H9 (cell line): ENCODE results near the gene LIPA. TPM values are rescaled to one million over a fixed set of nuclear protein-coding genes. Genes with fewer than 3 reads are reported as not detected.

Experiments used
- DNase-seq: peaks from one replicate; pipeline ENCODE4 v3.0.0-alpha.2; 2017
- H2AFZ ChIP-seq: one replicate; pipeline ENCODE4 v1.6.1; 2013; ENCODE audit warnings: mild to moderate bottlenecking, low read length, control low read depth, moderate library complexity
- H2AK5ac ChIP-seq: 2 replicates; pipeline ENCODE4 v1.6.1; 2013; ENCODE audit warnings: low read length, control low read depth, mixed read lengths; ENCODE audit not compliant: insufficient read length
- H2BK120ac ChIP-seq: one replicate; pipeline ENCODE4 v1.6.1; 2013; ENCODE audit warnings: low read depth, mild to moderate bottlenecking, low read length, control low read depth, inconsistent platforms; ENCODE audit not compliant: poor library complexity, severe bottlenecking
- H2BK12ac ChIP-seq: 2 replicates; pipeline ENCODE4 v1.6.1; 2013; ENCODE audit warnings: low read length, control low read depth, mixed read lengths, low read depth; ENCODE audit not compliant: insufficient read length
- H2BK15ac ChIP-seq: 2 replicates; pipeline ENCODE4 v1.6.1; 2013; ENCODE audit warnings: low read depth, low read length, control low read depth
- H2BK20ac ChIP-seq: one replicate; pipeline ENCODE4 v1.6.1; 2013; ENCODE audit warnings: low read depth, mild to moderate bottlenecking, low read length, control low read depth, inconsistent platforms; ENCODE audit not compliant: poor library complexity, severe bottlenecking
- H2BK5ac ChIP-seq: 2 replicates; pipeline ENCODE4 v1.6.1; 2013; ENCODE audit warnings: low read length, control low read depth, mixed read lengths; ENCODE audit not compliant: insufficient read length
- H3K14ac ChIP-seq: 2 replicates; pipeline ENCODE4 v1.6.1; 2013; ENCODE audit warnings: low read length, control low read depth; ENCODE audit not compliant: insufficient read depth
- H3K18ac ChIP-seq: 2 replicates; pipeline ENCODE4 v1.6.1; 2013; ENCODE audit warnings: low read depth, mild to moderate bottlenecking, mixed read lengths, low read length, control low read depth; ENCODE audit not compliant: insufficient read length
- H3K23ac ChIP-seq: 2 replicates; pipeline ENCODE4 v1.6.1; 2013; ENCODE audit warnings: low read length, control low read depth, mixed read lengths, low read depth; ENCODE audit not compliant: insufficient read length
- H3K23me2 ChIP-seq: 2 replicates; pipeline ENCODE4 v1.6.1; 2013; ENCODE audit warnings: low read depth, mild to moderate bottlenecking, mixed read lengths, low read length, control low read depth; ENCODE audit not compliant: insufficient read length, poor library complexity, severe bottlenecking
- H3K27ac ChIP-seq: 2 replicates; pipeline ENCODE4 v1.5.1; 2013; ENCODE audit warnings: low read length, control low read depth, mixed read lengths, low read depth; ENCODE audit not compliant: insufficient read length
- H3K27me3 ChIP-seq: 2 replicates; pipeline ENCODE4 v1.6.1; 2013; ENCODE audit warnings: low read length, control low read depth, inconsistent platforms; ENCODE audit not compliant: insufficient read depth
- H3K4ac ChIP-seq: 2 replicates; pipeline ENCODE4 v1.6.1; 2013; ENCODE audit warnings: low read depth, mild to moderate bottlenecking, control low read depth, inconsistent platforms, low read length, moderate library complexity
- H3K4me1 ChIP-seq: 2 replicates; pipeline ENCODE4 v1.6.1; 2013; ENCODE audit warnings: low read length, control low read depth, inconsistent platforms; ENCODE audit not compliant: insufficient read depth
- H3K4me2 ChIP-seq: 2 replicates; pipeline ENCODE4 v1.6.1; 2013; ENCODE audit warnings: low read length, control low read depth, mixed read lengths; ENCODE audit not compliant: insufficient read length, insufficient read depth
- H3K56ac ChIP-seq: 2 replicates; pipeline ENCODE4 v1.6.1; 2013; ENCODE audit warnings: low read depth, mild to moderate bottlenecking, mixed read lengths, low read length, control low read depth; ENCODE audit not compliant: insufficient read length
- H3K79me1 ChIP-seq: 2 replicates; pipeline ENCODE4 v1.6.1; 2013; ENCODE audit warnings: low read depth, mild to moderate bottlenecking, moderate library complexity, low read length, control low read depth, inconsistent platforms; ENCODE audit not compliant: insufficient read depth, poor library complexity, severe bottlenecking
- H3K79me2 ChIP-seq: 2 replicates; pipeline ENCODE4 v1.6.1; 2013; ENCODE audit warnings: low read length, control low read depth, inconsistent platforms; ENCODE audit not compliant: insufficient read depth
- H3K9ac ChIP-seq: 2 replicates; pipeline ENCODE4 v1.6.1; 2013; ENCODE audit warnings: low read length, control low read depth, mixed read lengths; ENCODE audit not compliant: insufficient read length; ENCODE audit errors: extremely low read depth
- H3K9me3 ChIP-seq: one replicate; pipeline ENCODE4 v1.6.1; 2013; ENCODE audit warnings: low read depth, low read length, inconsistent platforms; ENCODE audit not compliant: control insufficient read depth
- H3T11ph ChIP-seq: one replicate; pipeline ENCODE4 v1.6.1; 2013; ENCODE audit warnings: mild to moderate bottlenecking, low read length, control low read depth, inconsistent platforms
- H4K20me1 ChIP-seq: one replicate; pipeline ENCODE4 v1.6.1; 2013; ENCODE audit not compliant: control insufficient read depth, insufficient read length, insufficient read depth
- H4K5ac ChIP-seq: 2 replicates; pipeline ENCODE4 v1.6.1; 2013; ENCODE audit warnings: low read depth, mild to moderate bottlenecking, mixed read lengths, low read length, control low read depth; ENCODE audit not compliant: insufficient read length
- H4K8ac ChIP-seq: replicated peaks from 2 replicates; pipeline ENCODE4 v1.6.1; 2013; ENCODE audit warnings: low read length, control low read depth, mixed read lengths, low read depth; ENCODE audit not compliant: insufficient read length
- H4K91ac ChIP-seq: 2 replicates; pipeline ENCODE4 v1.6.1; 2013; ENCODE audit warnings: low read depth, mild to moderate bottlenecking, moderate library complexity, mixed read lengths, low read length, control low read depth; ENCODE audit not compliant: insufficient read length
- H3K27ac Mint-ChIP-seq, 3 experiments: 2 replicates in 2 of 3; 3 replicates in 1 of 3; pipeline ENCODE4 v1.8.0; 2020 to 2021; ENCODE audit warnings: mixed read lengths in 3 of 3, mild to moderate bottlenecking in 1 of 3, moderate library complexity in 1 of 3
- H3K27me3 Mint-ChIP-seq: 2 replicates; pipeline ENCODE4 v1.8.0; 2021; ENCODE audit warnings: low read depth, mild to moderate bottlenecking, moderate library complexity, mixed read lengths
- H3K36me3 Mint-ChIP-seq, 3 experiments: 2 replicates in 2 of 3; 3 replicates in 1 of 3; pipeline ENCODE4 v1.8.0; 2020 to 2021; ENCODE audit warnings: low read depth in 3 of 3, mixed read lengths in 3 of 3; ENCODE audit not compliant: insufficient read depth in 1 of 3
- H3K4me1 Mint-ChIP-seq, 2 experiments: 2 replicates each; pipeline ENCODE4 v1.8.0; 2020; ENCODE audit warnings: mixed read lengths in 2 of 2
- H3K4me3 Mint-ChIP-seq, 2 experiments: 2 replicates in 1 of 2; 3 replicates in 1 of 2; pipeline ENCODE4 v1.8.0; 2020 to 2021; ENCODE audit warnings: mild to moderate bottlenecking in 2 of 2, mixed read lengths in 2 of 2, moderate library complexity in 1 of 2
- H3K9me3 Mint-ChIP-seq, 2 experiments: 2 replicates in 1 of 2; 3 replicates in 1 of 2; pipeline ENCODE4 v1.8.0; 2020; ENCODE audit warnings: mild to moderate bottlenecking in 2 of 2, mixed read lengths in 2 of 2, moderate library complexity in 1 of 2
- total RNA-seq: library from RNA; stranded (reverse); gene quantifications from 2 replicates; pipeline ENCODE4 v1.2.1, GENCODE V29; 2021
- TF ChIP-seq, protein P1 (sequence below): fragments of 200-600 bp; sonication (generic); conservative IDR thresholded peaks from 3 replicates; pipeline ENCODE4 v1.8.0; 2021; ENCODE audit warnings: antibody characterized with exemption, mild to moderate bottlenecking

LIPA gene
- total RNA-seq, 1 experiment from 2014 or later: 20.9 TPM

DNA sequence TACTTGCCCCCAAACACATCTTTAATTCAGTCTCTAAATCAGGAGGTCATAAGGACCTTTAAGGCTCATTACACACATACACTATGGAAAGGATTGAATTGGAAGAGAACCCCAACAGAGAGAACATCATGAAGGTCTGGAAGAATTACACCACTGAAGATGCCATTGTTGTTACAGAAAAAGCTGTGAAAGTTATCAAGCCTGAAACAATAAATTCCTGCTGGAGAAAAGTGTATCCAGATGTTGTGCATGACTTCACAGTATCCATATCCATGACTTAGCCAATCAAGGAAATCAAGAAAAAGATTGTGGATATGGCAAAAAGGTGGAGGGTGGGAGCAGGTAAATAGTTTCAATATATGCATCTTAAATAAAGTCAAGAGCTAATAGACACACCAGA is 13.7 kb downstream of the LIPA start:
- H3K4me1 ChIP-seq: peaks cover 6% of the 10 kb centered on the region
- H2BK5ac ChIP-seq: no peak overlapping the region
- H3K27me3 ChIP-seq: no peaks in the 10 kb centered on the region
- H4K20me1 ChIP-seq: no peaks in the 10 kb centered on the region
- Mint-ChIP-seq H3K4me3 (no peak overlapping the region), H3K9me3 (no peaks in the 10 kb centered on the region; a peak in 1 of 5 replicates), H3K27me3 (peaks cover 1% of the 10 kb centered on the region; the same call in 1 of the 2 replicates), H3K27ac (no peak overlapping the region), H3K4me1 (peaks cover 32 to 38% of the 10 kb centered on the region in 2 experiments), H3K36me3 (peaks cover 0 to 4% (median 1%) of the 10 kb centered on the region in 3 experiments; a peak in 3 of 7 replicates)
- no peaks in the 10 kb centered on the region for H3K79me2 ChIP-seq
- H2AFZ ChIP-seq: no peak overlapping the region
- H4K91ac ChIP-seq: no peak overlapping the region
- no peak overlapping the region for H3K56ac ChIP-seq
- H3K79me1 ChIP-seq: no peaks in the 10 kb centered on the region
- H2AK5ac ChIP-seq: no peak overlapping the region
- no peak overlapping the region for H3K14ac ChIP-seq
- no peak overlapping the region for H3T11ph ChIP-seq
- no peak overlapping the region for H3K27ac ChIP-seq
- H2BK12ac ChIP-seq: no peak overlapping the region
- H3K4me2 ChIP-seq: no peak overlapping the region
- DNase-seq: no peak
- no peak overlapping the region for H4K5ac ChIP-seq
- H3K9me3 ChIP-seq: no peaks in the 10 kb centered on the region
- H3K4ac ChIP-seq: no peak overlapping the region
- H2BK15ac ChIP-seq: no peak overlapping the region
- H2BK120ac ChIP-seq: no peak overlapping the region
- H3K9ac ChIP-seq: no peak overlapping the region
- H4K8ac ChIP-seq: no peak overlapping the region
- TF ChIP-seq, protein P1, sequence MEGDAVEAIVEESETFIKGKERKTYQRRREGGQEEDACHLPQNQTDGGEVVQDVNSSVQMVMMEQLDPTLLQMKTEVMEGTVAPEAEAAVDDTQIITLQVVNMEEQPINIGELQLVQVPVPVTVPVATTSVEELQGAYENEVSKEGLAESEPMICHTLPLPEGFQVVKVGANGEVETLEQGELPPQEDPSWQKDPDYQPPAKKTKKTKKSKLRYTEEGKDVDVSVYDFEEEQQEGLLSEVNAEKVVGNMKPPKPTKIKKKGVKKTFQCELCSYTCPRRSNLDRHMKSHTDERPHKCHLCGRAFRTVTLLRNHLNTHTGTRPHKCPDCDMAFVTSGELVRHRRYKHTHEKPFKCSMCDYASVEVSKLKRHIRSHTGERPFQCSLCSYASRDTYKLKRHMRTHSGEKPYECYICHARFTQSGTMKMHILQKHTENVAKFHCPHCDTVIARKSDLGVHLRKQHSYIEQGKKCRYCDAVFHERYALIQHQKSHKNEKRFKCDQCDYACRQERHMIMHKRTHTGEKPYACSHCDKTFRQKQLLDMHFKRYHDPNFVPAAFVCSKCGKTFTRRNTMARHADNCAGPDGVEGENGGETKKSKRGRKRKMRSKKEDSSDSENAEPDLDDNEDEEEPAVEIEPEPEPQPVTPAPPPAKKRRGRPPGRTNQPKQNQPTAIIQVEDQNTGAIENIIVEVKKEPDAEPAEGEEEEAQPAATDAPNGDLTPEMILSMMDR: no peak
- no peak overlapping the region for H3K23ac ChIP-seq
- no peak overlapping the region for H3K18ac ChIP-seq
- no peaks in the 10 kb centered on the region for H3K23me2 ChIP-seq
- H2BK20ac ChIP-seq: no peak overlapping the region
